NOMO-1 treated with DMSO at 0.1 percent for 48 hours (cell line): ENCODE data around the gene PKN2.

Experiments used
- DNase-seq: peaks from one replicate; lab custom pipeline; 2025; ENCODE audit not compliant: unreplicated experiment; lab: John Stamatoyannopoulos, UW

The PKN2 gene

GRCh38 chr1:88683541-88684481, at the start of gene PKN2:
TSS of gene PKN2 (plus strand) at chr1:88684273. CDS start at chr1:88684581, 308 bp downstream.
- DNase-seq, result peak; percentile 99

- no peak for DNase-seq
These were observed 49.5 kb upstream of the PKN2 start for GRCh38 chr1:88634538-88634937.

GRCh38 chr1:88640060-88640459, 44.0 kb upstream of the PKN2 start:
- no peak for DNase-seq

GRCh38 chr1:88645886-88646285, 38.2 kb upstream of the PKN2 start:
- no peak for DNase-seq

GRCh38 chr1:88646476-88647248, 37.4 kb upstream of the PKN2 start:
- no peak for DNase-seq

- peak; percentile 88 for DNase-seq
These were observed 36.8 kb upstream of the PKN2 start for GRCh38 chr1:88647249-88647645.

- DNase-seq, result no peak
These were observed 36.2 kb upstream of the PKN2 start for GRCh38 chr1:88647749-88648415.

- no peak for DNase-seq
These were observed 35.4 kb upstream of the PKN2 start for GRCh38 chr1:88648706-88649105.

- no peak for DNase-seq
These were observed 34.1 kb upstream of the PKN2 start for GRCh38 chr1:88649932-88650331.

GRCh38 chr1:88650676-88651418, 33.2 kb upstream of the PKN2 start:
- DNase-seq, result no peak

- no peak for DNase-seq
These were observed 28.9 kb upstream of the PKN2 start for GRCh38 chr1:88655140-88655539.

GRCh38 chr1:88655685-88656299, 28.3 kb upstream of the PKN2 start:
- no peak for DNase-seq

GRCh38 chr1:88658419-88658818, 25.7 kb upstream of the PKN2 start:
- no peak for DNase-seq

GRCh38 chr1:88659552-88659951, 24.5 kb upstream of the PKN2 start:
- DNase-seq, result no peak

- DNase-seq, result no peak
These were observed 22.9 kb upstream of the PKN2 start for GRCh38 chr1:88661188-88661587.

GRCh38 chr1:88661951-88662699, 21.9 kb upstream of the PKN2 start:
- DNase-seq, result no peak

- no peak for DNase-seq
These were observed 21.4 kb upstream of the PKN2 start for GRCh38 chr1:88662723-88663122.

GRCh38 chr1:88668405-88668804, 15.7 kb upstream of the PKN2 start:
- no peak for DNase-seq

GRCh38 chr1:88670462-88670861, 13.6 kb upstream of the PKN2 start:
- DNase-seq, result no peak

- DNase-seq, result no peak
These were observed 10.6 kb upstream of the PKN2 start for GRCh38 chr1:88673446-88673845.
